HG03575 (cell line): ENCODE data around the gene PCDH1.

Experiments used
- ATAC-seq: cut with Tn5 transposase; IDR thresholded peaks from one replicate; pipeline ENCODE4 v1.9.1; 2021; ENCODE audit not compliant: unreplicated experiment, insufficient number of reproducible peaks, low FRiP score; ENCODE audit errors: extremely low read depth

The PCDH1 gene

DNA sequence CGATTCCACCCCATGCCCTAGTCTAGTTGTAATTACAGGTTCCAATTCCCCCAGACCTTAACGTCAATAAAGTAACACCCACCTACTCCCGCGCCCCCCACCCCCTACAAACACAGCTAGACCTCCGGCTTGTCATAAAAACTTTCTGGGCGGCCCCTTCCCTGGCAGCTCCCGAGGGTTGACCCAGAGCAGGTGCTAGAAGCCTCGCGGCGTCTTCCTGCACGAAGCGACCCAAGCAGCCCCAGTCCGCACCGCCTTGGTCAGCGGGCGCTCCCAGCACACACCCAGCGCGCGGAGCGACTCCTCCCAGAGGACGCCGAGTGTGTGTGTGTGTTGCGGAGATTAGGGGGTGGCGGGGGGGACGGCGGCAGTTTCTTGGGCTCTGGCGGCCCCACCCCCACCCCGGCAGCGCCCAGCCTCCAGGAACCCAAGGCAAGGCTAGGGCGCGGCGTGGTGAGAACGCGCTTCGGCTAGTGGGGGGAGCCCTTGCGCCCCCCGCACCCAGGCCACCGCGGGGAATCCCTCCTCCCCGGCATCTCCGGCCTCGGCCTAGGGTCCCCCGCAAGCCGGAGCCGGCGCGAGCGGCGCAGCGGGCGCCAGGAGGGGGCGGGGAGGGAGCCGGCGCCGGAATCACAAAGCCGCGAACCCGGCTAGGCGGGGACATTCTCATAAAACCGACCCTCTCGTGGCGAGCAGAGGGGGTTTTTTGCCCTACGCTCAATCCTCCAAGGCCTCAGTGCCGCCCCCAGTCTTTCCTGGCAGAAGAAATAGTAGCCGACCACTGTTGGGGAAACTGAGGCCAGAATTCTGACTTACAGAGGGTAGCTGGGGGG is 2.2 kb downstream of the PCDH1 start:
- no peak for ATAC-seq

DNA sequence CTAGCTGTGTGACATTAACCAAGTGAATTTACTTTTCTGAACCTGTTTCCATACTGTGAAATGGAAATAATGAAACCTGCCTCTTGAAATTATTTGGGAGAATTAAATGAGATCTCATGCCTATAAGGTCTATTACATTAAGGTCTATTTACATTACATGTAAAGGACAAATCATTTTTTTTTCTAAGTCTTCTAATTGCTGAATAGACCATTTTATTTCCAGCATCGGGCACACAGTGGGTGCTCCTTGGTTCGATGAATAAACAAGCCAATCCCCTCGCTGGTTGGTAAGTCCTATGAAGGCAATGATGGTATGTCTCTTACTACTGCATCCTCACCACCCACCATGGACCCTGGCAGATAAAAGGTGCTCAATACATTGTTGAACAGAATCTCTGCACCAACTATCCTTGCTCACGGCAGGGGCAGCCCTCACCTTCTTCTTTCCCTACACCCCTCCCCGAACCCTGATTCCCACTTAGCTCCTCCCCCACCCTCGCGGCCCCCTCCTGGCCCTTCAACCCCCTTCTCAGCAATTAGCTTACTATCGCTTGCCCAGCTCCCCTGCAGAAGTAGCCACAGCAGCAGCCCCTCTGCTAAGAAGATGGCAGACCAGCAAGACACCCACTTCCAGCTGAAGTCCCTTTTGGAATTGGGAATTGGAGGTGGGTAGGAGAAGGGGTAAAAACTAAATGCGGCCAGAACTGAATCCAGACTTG is 3.0 kb downstream of the PCDH1 start:
- ATAC-seq = no peak

DNA sequence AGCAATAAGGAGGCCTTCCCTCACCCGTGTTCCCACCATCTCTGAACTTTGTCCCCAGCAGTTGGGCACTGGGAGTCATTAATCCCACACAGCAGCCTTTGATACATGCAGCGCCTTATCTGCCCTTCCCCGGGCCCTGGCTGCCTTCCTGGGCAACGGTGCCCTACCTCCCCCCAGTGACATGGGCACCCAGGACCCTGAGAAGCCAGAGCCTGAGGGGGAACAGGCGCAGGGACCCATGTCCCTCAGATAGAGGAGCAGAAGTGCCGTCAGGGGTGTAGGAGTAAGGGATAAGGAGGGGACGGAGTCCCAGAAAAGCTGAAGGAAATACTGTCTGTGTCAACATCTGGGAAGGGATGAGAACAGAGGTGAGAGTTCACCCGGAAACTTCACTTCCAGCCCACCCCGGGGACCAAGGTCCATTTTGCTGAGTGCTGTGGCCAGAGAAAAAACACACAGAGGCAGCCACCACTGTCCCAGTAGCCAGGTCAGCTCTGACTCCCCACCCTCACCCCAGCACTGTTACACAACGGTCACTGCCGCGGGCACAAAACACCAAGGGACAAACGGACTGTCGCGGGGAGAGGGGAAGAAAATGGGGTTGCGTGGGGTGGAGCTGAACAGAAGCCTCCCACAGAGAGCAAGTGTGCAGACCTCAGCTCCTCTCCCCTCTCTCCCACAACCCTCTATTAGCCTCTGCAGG is 3.8 kb downstream of the PCDH1 start:
- no peak for ATAC-seq

DNA sequence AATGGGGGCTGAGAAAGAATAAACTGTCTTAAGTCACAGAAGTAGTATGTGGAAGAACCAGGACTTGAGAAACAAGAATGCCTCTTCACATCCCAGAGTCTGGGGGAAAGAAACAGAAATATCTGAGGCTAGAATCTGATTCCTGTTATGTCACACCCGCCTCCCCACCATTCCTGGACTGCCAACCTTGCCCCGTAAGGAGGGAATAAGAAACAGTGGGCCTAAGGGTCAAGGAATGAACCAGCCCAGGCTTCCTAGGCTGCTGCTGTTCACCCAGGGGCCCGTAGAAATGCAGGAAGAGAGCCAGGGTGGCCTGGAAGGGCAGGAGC is 4.3 kb downstream of the PCDH1 start:
- no peak for ATAC-seq

DNA sequence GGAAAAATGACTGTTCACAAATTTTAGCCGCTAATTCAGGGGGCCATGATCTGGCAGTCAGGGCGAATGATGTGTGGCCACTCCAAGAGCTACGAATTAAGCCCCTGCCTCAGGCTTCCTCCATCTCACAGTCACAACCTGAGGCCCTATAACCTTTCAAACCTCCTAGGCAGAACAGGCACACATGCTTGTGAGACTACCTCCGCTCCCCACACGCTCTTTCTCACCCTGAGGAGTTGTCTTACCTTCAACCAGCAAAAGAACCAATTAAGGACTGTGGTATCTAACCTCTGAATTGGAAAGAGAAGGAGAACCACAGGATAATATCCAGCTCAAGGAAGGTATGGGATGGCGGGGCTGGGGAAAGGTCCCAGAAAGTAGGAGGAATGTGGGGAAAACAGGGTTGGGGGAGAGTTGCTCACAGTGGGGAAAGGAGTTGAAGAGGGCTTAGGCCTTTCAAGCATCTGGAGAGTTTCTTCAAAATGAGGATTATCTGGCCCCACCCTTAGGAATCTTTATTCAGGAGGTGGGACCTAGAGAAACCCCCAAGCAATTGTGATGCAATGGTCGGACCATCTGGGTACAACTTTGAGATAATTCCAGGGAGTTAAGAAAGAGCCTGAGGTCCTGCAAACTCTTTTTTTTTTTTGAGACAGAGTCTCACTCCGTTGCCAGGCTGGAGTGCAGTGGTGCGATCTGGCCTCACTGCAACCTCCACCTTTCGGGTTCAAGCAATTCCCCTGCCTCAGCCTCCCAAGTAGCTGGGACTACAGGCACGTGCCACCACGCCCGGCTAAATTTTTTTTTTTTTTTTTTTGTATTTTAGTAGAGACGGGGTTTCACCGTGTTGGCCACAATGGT is 5.5 kb downstream of the PCDH1 start:
- no peak for ATAC-seq

DNA sequence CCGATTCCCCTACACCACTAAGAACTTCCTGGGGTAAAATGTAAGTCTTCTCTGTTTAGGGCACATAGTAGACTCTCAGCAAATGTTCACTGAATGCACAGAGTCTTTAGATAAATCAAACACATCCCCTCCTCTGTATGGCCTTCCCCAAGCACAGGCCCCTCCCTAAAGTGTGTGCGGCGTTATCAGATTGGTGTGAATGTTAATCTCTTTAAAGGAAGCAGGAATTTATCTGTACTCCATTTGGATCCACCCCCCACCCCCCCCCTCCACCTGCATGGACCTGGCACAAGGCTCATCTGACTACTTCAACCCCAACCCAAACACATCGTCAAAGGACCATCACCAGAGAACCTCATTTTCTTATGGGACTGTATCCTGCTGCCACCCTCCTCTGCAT is 6.3 kb downstream of the PCDH1 start:
- ATAC-seq = no peak

DNA sequence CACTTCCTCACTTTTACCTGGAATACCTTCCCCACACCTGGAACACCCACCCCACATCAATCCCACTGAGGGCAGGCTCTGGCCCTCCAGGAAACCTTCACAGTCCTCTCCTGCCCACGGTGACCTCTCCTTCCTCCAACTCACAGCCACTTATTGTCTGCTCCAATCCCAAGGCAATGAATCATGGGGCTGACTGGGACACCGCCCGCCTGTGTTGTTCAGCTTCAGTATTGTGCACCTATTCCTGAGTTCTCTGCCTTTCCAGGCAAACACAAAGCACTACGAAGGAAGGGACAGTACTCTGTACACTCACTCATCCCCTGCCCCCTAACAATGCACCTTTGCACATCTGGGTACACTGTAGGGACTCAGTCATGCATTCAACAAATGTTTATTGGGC is 7.3 kb downstream of the PCDH1 start:
- ATAC-seq = no peak

DNA sequence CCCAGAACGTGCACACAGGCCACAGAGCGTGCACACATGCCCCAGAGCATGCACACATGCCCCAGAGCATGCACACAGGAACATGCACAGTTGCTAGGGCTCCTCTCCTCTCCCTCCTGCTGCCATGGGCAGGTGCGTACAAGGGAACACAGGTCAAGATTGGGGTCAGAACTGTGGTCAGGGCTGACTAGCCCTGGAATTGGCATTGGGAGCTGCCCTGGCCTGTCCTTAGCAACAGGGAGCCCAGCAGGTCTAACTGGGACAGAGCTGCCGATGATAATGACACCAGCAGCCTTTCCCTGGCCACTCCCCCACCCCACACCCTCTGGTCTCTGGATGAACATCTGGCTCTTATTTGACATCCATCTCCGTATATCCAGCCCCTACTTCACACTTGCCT is 8.0 kb downstream of the PCDH1 start:
- no peak for ATAC-seq

DNA sequence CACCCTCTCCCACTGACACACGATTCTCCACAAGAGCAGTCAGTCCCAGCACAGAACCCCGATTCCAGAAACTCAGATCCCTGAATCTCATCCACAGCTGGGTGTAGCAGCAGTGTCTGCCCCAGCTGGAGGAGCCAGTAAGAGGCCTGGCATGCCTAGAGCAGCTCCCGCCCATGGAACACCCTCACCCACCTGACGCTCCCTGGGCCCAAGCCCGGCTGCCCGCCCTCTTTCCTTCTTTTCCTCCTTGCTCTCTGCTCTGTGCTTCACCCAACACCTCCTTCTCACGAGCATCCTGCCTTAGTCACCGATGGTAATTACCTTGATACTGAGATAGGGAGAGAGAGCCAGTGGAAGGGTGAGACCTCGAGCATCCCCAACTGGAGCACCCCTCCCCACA is 8.7 kb downstream of the PCDH1 start:
- ATAC-seq = no peak

DNA sequence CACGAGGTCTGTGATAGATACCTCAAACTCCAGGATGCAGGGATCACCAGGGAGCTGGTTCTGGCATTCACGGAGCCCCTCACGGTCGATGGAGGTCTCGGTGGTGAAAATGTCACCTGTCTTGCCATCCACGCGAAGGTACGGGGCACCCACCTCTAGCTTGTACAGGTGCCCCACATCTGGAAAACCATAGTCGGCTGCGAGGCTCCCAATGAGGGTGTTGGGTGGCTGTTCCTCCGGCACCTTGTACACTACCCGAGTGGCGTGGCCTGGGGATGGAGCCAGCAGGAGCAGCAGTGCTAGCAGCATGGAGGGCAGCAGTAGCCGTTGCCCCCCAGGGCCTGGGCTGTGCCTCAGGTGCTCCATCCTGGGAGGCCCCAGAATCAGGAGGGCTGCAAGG is 9.2 kb downstream of the PCDH1 start:
- no peak for ATAC-seq

DNA sequence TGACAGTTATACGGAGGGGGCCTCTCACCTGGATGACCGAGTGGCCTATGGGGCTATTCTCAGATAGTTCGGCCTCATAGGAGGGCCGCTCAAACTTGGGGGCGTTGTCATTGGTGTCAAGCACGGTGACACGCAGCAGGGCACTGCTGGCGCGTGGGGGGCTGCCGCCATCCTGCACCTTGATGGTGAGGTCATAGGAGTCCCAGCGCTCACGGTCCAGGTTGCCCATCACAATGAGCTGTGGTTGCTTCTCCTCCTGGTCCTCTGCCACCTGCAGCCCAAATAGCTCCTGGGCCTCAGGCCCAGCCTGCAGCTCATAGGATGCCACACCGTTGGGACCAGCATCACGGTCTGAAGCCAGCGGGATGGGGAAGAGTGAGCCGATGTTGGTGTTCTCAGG is 9.7 kb downstream of the PCDH1 start:
- ATAC-seq = no peak

DNA sequence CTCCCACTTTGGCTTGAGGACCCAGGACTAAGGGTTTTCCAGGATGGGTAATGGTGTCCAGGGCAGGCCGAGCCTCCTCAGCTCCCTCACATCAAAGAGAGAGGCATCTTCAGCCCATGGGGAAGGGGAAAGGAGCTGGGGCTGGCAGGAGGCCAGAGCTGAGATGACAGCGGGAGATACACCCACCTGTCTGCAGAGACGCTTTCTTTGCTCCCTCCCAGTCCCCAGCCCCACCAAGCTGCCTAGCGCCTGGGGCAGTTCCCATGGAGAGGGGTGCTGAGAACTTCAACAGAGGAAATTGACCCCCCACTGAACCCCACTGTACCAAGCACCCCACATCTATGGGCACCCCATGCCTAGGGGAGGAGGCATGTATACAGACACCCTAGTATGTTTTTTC is 10.6 kb downstream of the PCDH1 start:
- ATAC-seq = no peak

DNA sequence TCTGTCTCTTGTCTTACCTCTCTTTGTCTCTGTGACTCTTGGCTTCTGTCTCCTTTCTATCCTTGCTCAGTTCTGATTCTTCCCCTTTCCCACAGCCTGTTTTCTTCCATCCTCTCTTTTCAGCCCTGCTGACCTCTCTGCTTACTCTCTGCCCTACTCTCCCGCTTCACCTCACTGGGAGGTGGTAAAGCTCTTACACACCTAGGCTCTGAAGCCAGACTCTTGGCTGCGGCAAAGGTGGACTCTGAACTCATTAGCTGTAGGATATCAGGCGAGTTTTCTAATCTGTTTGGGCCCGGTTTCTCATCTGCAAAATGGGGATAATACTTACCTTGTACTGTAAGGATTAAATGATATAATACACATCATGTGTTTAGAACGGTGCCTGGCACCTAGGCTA is 11.1 kb downstream of the PCDH1 start:
- ATAC-seq = no peak

DNA sequence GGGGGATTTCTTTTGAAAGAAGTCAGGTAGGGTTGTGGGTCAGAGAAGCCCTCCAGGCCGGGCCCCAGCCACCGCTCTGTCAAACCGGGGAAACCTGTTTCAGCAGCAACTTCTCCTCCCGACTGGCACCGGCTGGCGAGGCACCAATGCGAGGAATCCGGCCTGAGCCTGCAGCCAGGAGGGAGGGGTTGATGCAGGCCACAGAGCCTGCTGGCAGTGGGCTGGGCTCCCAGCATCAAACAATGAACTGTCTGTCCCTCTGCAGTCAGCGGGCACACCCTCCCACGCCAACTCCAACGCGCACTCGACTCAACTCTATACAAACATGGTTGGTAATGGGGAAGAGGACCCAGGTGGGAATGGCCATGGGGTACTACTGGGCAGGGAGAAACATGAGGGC is 12.1 kb downstream of the PCDH1 start:
- ATAC-seq = no peak

DNA sequence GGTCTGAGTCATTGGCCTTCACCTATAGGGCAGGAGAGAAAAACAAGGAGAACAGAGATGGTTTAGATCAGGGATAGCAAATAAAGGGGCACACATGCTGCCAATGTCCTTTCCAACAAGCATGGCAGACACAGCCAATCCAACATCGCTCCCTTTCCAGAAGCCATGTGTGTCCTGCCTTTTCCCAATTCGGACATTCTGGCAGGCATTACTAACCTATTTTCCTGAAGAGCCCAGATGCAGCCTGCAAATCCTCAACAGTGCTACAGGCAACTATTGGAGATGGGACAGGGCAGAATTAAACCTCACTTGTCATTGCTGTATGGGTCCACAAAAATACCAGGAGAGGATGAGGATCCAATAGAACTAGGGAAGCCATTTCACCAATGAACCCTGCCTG is 12.8 kb downstream of the PCDH1 start:
- ATAC-seq = no peak

DNA sequence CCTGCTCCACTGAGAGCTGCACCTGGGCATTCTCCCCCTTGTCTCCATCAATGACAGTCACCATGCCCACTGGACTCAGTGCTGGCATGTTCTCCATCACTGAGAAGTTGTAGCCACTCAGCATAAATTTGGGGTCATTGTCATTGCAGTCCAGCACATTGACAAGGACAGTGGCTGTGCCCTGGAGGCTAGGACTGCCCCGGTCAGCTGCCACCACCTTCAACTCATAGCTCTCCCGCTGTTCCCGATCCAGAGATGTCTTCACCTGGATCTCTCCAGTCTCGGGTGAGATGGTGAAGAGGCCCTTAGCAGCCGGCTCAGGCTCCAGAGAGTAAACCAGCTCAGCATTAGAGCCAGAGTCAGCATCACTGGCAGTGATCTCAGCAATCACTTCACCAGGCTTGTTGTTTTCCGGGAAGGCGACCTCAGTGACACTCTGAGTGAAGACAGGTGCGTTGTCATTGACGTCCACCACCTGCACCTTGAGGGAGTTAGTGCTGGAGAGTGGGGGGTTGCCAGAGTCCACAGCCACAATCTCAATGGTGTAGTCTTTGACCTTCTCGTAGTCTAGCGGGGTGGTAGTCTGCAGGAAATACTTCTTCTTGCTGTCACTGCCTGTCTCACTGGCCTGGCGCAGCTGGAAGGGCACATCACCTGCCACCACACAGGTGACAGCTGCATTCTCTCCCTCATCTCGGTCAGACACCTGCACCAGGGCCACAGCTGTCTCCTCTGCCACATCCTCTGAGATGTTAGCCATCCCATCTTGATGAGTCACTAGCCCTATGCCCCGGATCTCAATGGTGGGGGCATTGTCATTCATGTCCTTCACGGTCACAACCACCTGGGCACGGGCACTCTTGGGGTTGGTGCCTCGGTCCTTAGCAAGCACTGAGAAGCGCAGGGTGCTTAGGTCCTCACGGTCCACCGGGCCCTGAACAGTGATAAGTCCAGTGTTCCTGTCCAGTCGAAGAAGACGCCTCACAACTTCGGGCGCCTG is 13.5 kb downstream of the PCDH1 start:
- no peak for ATAC-seq

DNA sequence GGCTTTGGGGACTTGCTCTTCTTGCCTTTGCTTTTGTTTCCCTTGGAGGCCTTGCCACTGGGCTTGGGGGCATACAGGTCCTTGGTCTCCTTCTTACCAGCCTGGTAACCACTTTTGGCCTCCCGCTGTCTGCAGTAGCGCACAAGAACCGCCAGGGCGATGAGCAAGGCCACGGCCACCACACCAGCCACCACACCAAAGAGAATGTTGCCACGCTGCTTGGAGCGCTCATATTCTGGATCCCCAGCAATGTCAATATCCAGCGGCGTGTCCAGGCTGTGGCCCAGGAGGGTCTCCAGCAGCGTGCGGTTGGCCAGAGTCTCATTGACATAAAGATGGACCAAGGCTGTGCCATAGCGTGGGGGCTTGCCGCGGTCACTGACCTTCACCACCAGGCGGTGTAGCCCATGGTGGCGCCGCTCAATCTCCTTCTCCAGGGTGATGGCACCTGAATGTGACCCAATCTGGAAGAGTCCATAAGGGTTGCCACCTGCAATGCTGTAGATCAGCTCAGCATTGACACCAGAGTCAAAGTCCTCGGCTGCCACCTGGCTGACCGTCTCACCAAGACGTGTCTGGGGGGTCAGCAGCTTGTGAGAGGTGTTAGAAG is 14.5 kb downstream of the PCDH1 start:
- no peak for ATAC-seq
